CD4-positive, alpha-beta T cell treated with Interleukin-6 at 100 ng/mL for 8 hours (primary cell): ENCODE results near the gene NPAS4.
"Not testable (repeated sequence)": the region's sequence is repeated elsewhere in the genome, so short reads cannot be mapped to it uniquely, and the experiment has no call there.

Source experiments
- DNase-seq: peaks from one replicate; pipeline ENCODE4 v3.0.0-alpha.2; 2020; ENCODE audit warnings: mixed read lengths, low spot score

The NPAS4 gene

DNA sequence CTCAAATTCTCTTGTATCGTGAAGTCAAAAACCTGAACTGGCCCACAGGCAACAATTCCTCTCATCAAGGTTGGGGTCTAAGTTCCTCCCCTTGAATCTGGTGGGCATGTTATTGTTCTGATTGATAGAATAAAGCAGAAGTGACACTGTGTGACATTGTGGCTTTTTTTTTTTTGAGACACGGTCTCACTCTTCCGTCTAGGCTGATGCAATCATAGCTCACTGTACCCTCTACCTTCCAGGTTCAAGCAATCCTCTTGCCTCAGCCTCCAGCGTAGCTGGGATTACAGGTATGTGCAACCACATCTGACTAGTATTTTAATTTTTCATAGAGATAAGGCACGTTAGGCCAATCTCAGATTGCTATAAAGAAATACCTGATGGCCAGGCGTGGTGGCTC, 37.0 kb downstream of the NPAS4 start:
- no peak for DNase-seq

DNA sequence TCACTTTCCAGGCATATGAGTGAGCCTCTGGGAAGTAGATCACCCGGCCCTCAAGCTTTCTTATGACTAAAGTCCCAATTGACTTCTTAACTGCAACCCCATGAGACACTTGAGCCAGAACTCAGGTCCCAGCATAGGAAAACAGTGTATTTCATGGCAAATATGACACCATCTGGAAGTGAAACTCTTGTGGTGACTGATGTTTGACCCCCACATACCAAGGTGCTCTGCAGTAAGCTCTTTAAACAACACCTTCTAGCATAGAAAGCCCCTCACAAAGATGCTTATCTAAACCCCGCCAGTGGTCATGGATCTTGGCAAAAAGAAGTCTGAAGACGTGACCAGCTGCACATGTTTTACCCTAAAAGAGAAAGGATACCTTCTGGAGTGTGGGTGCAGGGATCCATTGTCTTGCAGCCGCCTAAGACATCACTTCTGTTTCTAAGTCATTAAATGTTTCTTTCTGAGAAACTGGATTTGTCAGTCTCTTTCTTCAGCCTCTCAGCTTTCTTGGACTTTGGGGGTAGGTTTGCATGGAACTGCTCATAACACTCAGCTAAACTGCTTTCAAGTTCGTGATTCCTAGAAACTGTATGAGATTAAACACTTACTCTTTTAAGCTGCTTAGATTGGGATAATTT, 38.4 kb downstream of the NPAS4 start:
- no peak for DNase-seq

DNA sequence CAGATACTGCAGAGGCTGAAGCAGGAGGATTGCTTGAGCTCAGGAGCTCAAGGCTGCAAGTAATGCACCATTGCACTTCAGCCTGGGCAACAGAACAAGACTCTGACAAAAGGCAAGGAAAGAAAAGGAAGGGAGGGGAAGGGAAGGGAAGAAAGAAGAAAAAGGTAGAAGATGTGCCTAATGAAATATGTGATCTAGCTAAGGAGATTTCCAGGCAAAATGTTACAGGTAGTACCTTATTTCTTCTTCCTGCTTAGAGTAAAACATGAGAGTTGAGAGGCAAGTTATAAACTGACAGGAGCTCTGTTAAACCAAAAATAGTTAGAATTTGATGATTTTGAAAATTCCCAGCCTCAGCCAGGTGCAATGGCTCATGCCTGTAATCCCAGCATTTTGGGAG, 41.2 kb downstream of the NPAS4 start:
- no peak for DNase-seq

DNA sequence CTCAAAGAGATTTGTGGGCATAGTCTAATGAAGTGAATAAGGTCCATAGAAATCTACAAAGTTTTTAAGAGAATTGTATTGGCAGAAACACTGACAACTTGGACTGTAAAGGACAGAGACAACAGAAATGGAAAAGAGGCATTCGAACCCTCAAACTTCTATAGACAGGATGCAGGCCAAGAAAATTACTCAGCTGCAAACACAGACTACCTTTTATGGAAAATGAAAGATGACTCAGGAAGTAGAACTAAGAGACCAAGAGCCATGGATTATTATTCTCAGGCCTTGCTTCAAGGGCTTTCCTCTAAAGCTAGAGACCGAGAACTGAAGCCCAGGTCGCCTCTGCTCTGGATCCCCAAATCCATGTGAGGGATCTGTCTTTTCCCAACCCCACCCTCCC, 42.1 kb downstream of the NPAS4 start:
- no peak for DNase-seq

DNA sequence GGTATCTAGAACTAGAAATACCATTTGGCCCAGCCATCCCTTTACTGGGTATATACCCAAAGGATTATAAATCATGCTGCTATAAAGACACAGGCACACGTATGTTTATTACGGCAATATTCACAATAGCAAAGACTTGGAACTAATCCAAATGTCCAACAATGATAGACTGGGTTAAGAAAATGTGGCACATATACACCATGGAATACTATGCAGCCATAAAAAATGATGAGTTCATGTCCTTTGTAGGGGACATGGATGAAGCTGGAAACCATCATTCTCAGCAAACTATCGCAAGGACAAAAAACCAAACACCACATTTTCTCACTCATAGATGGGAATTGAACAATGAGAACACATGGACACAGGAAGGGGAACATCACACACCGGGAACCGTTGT, 43.3 kb downstream of the NPAS4 start:
- not testable (repeated sequence) for DNase-seq

DNA sequence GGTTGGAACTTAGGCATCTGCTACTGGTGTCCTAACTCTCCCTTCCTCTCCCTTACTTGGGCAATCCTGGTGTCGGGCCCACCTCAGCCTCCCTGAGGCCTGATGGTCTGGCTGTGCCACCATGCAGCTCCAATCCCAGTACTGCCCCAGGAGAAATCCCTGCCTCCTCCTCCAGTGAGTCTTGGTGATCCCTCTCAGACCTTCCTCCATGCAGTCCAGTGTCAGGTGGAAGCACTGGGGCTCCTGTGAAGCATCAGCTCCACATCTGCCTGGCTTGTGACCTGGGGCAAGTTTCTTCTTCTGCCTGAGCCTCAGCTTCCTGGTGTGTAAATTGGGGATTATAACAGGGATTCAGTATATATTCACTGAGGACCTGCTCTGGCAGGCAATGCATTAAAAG, 44.1 kb downstream of the NPAS4 start:
- DNase-seq = no peak

DNA sequence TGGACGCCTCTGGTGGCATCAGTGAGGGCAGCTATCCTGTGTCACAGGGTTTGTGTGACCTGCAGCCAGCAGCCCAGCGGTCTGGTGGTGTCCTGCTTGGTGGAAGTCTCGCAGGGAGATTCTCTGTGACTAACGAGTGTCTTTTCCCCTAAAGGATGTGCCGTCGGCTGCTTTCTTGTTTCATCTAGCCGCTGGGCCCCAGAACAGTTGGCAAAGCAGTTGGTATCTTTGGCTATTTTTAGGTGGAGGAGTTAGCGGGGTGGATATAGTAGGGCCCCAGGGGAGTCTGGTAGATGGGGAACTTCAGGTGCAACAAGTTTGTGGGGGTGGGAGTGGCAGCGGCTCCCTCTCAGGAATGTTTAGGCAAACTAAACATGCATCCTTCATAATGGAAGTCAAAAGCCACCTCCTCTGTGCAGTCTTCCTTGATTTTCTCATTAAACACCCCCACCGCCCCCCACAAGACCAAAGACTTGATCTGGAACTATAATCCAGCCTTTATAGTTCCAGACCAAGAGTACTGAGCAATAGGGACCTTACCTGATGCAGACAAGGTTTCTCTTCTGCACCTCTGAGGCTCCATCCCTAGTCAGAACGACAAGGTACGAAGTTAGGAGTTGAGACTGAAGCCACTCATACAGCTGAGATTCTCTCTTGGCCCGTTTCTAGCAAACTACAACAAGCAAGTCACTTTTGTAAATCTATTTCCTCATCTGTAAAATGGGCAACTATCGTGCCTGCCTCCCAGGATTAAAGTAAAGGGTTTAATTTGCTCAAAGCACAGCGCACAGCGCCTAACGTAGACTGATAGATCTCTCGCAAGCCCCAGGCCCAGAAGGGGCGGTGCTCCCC, 44.8 kb downstream of the NPAS4 start:
- DNase-seq = no peak

DNA sequence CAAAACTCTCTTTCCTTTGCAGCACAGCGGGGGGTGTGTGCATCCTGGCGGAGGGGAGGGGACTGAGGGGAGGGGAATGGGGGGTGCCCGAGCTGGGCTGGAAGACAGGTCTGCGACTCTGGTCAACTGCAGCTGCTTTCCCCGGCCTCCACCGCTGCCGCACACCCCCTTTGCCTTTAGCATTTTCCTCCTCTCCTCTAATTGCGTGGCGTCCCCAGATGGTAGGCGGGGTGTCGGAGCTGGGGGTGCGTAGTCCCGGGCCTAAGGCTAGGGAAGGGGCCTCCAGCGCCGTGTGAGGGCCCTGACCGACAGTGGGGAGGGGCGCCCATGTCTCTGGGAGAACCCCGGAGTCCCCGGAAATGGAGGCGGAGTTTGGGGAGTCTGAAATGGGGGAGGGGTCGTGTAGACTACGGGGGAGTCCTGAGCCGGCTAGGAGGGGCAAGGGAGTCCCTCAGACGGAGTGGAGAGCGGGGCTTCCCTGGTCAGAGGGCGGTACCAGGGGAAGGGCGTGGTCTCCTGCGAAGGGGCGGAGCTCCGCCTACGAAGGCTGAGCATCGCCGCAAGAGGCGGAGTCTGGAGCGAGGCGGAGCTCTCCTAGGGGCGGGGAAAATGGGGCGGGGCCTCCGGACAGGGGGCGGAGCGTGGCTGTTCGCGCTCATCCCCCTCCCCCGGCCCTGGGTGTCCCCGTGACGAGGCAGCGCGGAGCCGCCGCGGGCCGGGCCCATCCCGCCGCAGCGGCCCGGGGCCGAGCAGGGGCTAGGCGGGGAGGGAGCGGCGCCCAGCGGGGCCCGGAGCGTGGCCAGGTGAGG, 45.6 kb downstream of the NPAS4 start, which contains the start of gene PELI3:
Gene PELI3, plus strand, starts transcription at position 681 of the 809 bp plus-strand sequence. CDS start 1,224 bp downstream, outside the sequence.
- peak; percentile 93 for DNase-seq

DNA sequence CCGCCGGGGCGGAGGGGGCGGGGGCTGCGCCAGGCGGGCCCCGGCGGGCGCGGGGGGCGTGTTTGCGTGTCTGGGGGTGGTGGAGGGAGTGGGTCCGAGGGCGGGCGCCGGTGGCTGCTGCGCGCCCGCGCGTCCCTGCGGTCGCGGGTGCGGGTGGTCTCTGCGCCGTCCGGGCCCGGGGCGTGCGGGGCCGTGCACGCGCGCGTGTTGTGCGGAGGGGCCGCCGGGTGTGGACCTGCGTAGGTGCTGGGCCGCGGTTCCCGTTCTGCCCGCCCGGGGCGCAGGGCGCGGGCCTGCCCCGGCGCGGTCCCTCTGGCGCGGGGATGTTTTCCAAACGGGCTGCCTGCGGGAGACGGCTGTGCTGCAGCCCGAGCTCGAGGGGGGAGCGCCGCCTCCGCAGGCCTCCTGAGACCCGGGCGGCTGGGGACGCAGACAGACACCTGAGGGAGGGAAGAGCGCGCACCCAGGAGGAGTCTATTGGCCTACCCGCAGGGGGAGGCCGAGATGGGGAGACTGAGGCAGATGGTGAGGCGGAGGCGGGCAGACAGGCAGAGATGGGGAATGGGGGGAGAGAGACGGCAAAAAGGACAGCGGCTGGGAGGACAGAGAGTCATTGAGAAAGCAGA, 46.3 kb downstream of the NPAS4 start:
- DNase-seq = no peak

DNA sequence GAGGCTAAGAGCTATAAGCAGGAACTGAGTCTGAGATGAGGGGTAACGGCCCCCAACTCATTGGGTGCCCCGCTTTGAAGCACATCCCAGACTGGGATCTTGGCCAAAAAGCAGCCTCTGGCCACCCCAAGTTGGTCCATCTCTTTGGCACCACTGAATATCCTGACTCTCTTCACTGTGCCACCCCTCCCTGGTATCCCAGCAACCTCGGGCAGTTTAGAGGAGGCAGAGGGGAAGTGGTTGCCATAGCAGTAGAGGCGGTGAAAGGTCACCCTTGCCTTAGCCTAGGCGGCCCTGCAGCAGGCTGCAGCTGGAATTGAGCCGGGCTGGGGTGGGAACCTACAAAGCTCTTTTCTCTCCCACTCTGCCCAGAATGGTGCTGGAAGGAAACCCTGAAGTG, 46.9 kb downstream of the NPAS4 start:
- DNase-seq = no peak

DNA sequence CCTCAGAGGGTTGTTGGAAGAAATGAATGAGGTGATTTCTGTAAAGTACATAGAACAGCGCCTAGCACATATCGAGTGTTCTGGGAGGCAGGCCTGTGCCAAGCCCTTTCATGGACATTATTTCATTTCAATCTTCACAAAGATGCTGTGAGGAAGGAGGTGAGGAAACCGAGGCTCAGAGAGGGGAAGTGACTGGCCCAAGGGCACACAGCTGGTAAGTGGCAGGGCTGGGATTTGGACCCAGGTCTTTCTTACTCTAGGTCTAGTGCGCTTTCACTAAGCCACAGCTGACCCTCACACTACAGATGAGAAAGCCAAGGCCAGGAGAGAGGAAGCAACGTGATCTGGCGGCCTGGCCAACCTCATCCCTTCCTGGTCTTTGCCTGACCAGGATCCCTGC, 47.9 kb downstream of the NPAS4 start:
- no peak for DNase-seq

DNA sequence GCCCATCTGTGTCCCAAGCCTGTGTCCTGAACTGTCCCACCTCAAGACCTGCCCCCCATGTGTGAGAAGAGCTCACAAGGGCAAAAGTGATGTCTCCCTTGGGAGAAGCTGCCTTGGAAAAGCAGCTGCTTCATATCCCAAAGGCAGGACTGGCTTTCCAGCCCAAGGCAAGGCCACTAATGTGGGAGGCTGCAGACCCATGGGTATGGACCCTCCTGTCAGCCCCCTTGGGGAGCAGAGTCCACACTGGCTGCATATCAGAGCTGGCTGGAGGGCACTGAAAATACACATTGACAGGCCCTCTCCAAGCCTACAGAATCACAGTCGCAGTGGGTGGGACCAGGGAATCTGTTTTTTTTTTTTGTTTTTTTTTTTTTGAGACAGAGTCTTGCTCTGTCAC, 48.6 kb downstream of the NPAS4 start:
- no peak for DNase-seq

DNA sequence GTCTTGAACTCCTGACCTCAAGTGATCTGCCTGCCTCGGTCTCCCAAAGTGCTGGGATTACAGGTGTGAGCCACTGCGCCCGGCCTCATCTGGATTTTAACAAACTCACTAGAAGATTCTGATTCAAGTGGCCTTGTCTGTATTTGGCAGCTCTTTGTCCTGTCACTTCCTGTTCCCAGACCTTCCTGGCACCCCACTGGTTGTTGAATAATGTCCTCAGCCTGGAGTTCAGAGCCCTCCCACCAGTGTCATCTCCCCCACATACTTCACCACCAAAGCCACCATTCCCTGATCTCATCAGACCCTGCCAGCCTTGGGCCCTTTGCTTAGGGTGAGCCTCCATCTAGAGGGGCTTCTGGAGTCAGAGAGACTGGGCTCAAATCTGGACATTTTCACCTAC, 49.2 kb downstream of the NPAS4 start:
- no peak for DNase-seq

DNA sequence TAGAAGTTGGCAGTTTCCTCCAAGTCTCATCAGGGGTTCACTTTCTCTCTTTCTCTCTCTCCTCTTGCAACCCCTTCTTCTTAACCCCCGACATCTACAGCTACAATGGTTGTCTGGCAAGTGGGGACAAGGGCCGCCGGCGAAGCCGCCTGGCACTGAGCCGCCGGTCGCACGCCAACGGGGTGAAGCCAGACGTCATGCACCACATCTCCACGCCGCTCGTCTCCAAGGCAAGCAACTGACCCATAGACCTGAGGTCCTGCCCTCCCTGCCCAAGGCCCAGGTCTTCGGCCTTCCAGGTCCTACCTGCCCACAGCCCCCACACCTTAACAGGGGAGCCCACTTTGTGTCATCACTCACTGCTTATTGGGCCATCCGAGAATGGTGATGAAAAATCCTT, 50.3 kb downstream of the NPAS4 start:
- DNase-seq = no peak

DNA sequence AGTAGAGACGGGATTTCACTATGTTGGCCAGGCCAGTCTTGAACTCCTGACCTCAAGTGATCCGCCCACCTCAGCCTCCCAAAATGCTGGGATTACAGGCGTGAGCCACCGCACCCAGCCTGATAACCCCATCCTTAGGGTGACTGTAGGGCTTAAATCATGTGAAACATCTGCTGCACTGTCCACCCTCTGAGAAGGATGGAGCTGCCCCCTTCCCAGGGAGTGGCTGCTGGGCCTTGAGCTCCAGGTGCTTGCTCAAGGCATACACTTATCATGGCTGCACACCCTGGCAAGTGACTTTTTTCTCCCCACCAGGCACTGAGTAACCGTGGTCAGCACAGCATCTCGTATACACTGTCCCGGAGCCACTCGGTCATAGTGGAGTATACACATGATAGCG, 51.2 kb downstream of the NPAS4 start:
- no peak for DNase-seq

DNA sequence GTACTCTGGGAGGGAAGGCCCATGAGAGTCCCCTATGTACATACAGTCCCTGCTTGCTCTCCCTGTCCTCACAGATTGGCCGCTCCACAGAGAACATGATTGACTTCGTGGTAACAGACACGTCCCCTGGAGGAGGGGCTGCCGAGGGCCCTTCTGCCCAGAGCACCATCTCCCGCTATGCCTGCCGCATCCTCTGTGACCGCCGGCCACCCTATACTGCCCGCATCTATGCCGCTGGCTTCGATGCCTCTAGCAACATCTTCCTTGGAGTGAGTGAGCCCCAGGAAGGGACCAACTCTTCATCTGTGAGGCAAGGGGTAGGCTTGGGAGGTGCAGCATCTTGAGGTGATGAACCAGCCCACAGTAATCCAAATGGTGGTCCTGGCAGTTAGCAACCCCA, 52.3 kb downstream of the NPAS4 start:
- no peak for DNase-seq

DNA sequence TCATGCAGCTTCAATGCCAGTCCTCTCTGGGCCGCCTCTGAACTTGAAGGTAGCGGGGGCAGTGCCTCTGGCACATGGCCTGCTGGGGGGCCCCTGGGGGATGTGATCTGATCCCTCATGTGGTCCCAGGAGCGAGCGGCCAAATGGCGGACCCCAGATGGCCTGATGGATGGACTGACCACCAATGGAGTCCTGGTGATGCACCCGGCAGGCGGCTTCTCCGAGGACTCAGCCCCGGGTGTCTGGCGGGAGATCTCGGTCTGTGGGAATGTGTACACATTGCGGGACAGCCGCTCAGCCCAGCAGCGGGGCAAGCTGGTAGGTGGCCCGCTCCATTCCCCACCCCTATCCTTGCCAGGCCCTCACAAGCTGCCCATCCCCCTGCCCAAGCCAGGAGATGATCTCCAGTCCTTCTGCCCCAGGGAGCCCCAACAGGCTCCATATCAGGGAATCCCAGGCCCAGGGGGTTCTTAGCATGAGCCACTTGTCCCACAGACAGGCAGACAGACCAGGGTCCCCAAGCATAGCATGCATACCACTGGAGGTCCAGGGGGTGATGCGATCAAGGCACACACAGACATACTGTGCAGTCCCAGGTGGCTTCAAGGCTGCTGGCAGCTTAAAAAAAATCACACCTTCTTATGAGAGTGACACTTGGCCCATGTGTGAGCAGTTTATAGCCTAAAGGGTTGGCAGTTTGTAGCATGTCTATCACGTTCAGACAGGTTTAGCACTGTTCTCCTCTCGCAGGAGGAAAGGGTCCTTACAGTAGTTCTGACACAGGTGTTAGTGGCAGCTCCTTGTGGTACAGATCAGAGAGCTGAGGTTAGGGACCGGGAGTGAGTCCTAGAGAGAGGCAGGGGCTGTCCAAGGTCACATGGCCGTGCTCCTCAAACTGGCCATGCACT, 53.0 kb downstream of the NPAS4 start:
- DNase-seq = no peak

DNA sequence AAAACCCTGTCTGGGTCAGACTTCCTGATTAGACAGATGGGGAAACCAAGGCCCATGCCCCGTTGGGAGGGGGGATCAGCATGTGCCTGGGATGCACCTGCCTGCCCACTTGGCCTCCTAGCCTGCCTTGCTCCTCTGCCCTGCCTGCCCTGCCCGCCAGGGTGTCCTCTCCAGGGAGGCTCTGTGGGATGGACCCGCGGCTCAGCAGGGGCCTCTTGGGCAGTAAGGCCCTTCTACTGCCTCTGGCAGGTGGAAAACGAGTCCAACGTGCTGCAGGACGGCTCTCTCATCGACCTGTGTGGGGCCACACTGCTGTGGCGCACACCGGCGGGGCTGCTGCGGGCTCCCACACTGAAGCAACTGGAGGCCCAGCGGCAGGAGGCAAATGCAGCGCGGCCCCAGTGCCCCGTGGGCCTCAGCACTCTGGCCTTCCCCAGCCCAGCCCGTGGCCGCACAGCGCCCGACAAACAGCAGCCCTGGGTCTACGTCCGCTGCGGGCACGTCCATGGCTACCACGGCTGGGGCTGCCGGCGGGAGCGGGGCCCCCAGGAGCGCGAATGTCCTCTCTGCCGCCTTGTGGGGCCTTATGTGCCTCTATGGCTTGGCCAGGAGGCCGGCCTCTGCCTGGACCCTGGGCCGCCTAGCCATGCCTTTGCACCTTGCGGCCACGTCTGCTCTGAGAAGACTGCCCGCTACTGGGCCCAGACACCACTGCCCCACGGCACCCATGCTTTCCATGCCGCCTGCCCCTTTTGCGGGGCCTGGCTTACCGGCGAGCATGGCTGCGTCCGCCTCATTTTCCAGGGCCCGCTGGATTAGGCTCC, 54.7 kb downstream of the NPAS4 start:
- DNase-seq = no peak
